Measurements from ENCODE around the gene FOXC1. TPM values are rescaled to one million over a fixed set of nuclear protein-coding genes. Genes with fewer than 3 reads are reported as not detected.

Gene FOXC1
- polyA plus RNA-seq, 1 donor from 2014 or later, result 0.09 TPM

- Histone ChIP-seq H3K4me3 (ENCODE audit: low read length) (no peak overlapping the region), H3K27ac (ENCODE audit: low read length) (no peak overlapping the region), H3K4me2 (ENCODE audit: low read length) (no peak overlapping the region), H3K36me3 (ENCODE audit: insufficient read depth, low read length) (no peaks in the 10 kb centered on the region), H3K9me3 (ENCODE audit: low read length) (no peaks in the 10 kb centered on the region), H3K9me2 (ENCODE audit: insufficient read depth, low read length) (no peaks in the 10 kb centered on the region), H3K9ac (ENCODE audit: low read length) (no peak overlapping the region), H2AFZ (ENCODE audit: low read depth, low read length) (no peak overlapping the region), H3K79me2 (replicated peaks; ENCODE audit: insufficient read depth, low read length) (no peaks in the 10 kb centered on the region), H3K27me3 (ENCODE audit: insufficient read depth, low read depth, low read length) (no peaks in the 10 kb centered on the region), H3F3A (ENCODE audit: insufficient read depth, low read length, poor library complexity, severe bottlenecking) (no peaks in the 10 kb centered on the region), H4K20me1 (ENCODE audit: insufficient read depth) (no peaks in the 10 kb centered on the region)
- TF ChIP-seq EZH2 (IDR thresholded peaks at IDR 0.05; ENCODE audit: borderline replicate concordance, insufficient read depth, low read length, poor library complexity, severe bottlenecking), result no peak
- TF ChIP-seq EP300 (conservative IDR thresholded peaks at IDR 0.05; ENCODE audit: poor library complexity, severe bottlenecking), result no peak
- no peak for TF ChIP-seq TAF1 (IDR thresholded peaks at IDR 0.05; ENCODE audit: low read depth)
- TF ChIP-seq POLR2AphosphoS5 (IDR thresholded peaks at IDR 0.05), result no peak
- no peak for TF ChIP-seq SMC3 (conservative IDR thresholded peaks at IDR 0.05; ENCODE audit: poor library complexity)
- TF ChIP-seq RAD21 (conservative IDR thresholded peaks at IDR 0.05), result no peak
- TF ChIP-seq REST (IDR thresholded peaks at IDR 0.05; ENCODE audit: borderline replicate concordance), result no peak
- TF ChIP-seq MXI1 (conservative IDR thresholded peaks at IDR 0.05; ENCODE audit: poor library complexity, severe bottlenecking), result no peak
- no peak for TF ChIP-seq CTCF (IDR thresholded peaks at IDR 0.05; ENCODE audit: poor library complexity, severe bottlenecking)
These were observed 31.7 kb downstream of the FOXC1 start for GRCh38 chr6:1641343-1641885.

- Histone ChIP-seq H3K27ac (ENCODE audit: low read length) (no peak overlapping the region), H3K9ac (ENCODE audit: low read length) (no peak overlapping the region), H3K4me2 (ENCODE audit: low read length) (no peak overlapping the region), H3K9me3 (ENCODE audit: low read length) (no peaks in the 10 kb centered on the region), H3F3A (ENCODE audit: insufficient read depth, low read length, poor library complexity, severe bottlenecking) (no peaks in the 10 kb centered on the region), H4K20me1 (ENCODE audit: insufficient read depth) (no peaks in the 10 kb centered on the region), H3K36me3 (ENCODE audit: insufficient read depth, low read length) (no peaks in the 10 kb centered on the region), H3K9me2 (ENCODE audit: insufficient read depth, low read length) (no peaks in the 10 kb centered on the region), H2AFZ (ENCODE audit: low read depth, low read length) (no peak overlapping the region), H3K79me2 (replicated peaks; ENCODE audit: insufficient read depth, low read length) (no peaks in the 10 kb centered on the region), H3K27me3 (ENCODE audit: insufficient read depth, low read depth, low read length) (no peaks in the 10 kb centered on the region), H3K4me3 (ENCODE audit: low read length) (no peak overlapping the region)
- TF ChIP-seq SMC3 (conservative IDR thresholded peaks at IDR 0.05; ENCODE audit: poor library complexity) (no peak), MXI1 (conservative IDR thresholded peaks at IDR 0.05; ENCODE audit: poor library complexity, severe bottlenecking) (no peak), EZH2 (IDR thresholded peaks at IDR 0.05; ENCODE audit: borderline replicate concordance, insufficient read depth, low read length, poor library complexity, severe bottlenecking) (no peak), POLR2AphosphoS5 (IDR thresholded peaks at IDR 0.05) (no peak), RAD21 (conservative IDR thresholded peaks at IDR 0.05) (no peak), REST (IDR thresholded peaks at IDR 0.05; ENCODE audit: borderline replicate concordance) (no peak), CTCF (IDR thresholded peaks at IDR 0.05; ENCODE audit: poor library complexity, severe bottlenecking) (no peak), EP300 (conservative IDR thresholded peaks at IDR 0.05; ENCODE audit: poor library complexity, severe bottlenecking) (no peak), TAF1 (IDR thresholded peaks at IDR 0.05; ENCODE audit: low read depth) (no peak)
These were observed 33.4 kb downstream of the FOXC1 start for GRCh38 chr6:1643111-1643510.

All from neural cell (in vitro differentiated cells).